CD4-positive, alpha-beta T cell treated with Interleukin-10 for 1 hour (primary cell): ENCODE results near the gene CPA4.

Experiments
- DNase-seq: peaks from one replicate; pipeline ENCODE4 v3.0.0-alpha.2; 2020

The CPA4 gene

GRCh38 chr7:130346177-130346905 is 53.4 kb downstream of the CPA4 start:
- no peak for DNase-seq

GRCh38 chr7:130346941-130347340 is 54.0 kb downstream of the CPA4 start:
- DNase-seq: no peak

DNA sequence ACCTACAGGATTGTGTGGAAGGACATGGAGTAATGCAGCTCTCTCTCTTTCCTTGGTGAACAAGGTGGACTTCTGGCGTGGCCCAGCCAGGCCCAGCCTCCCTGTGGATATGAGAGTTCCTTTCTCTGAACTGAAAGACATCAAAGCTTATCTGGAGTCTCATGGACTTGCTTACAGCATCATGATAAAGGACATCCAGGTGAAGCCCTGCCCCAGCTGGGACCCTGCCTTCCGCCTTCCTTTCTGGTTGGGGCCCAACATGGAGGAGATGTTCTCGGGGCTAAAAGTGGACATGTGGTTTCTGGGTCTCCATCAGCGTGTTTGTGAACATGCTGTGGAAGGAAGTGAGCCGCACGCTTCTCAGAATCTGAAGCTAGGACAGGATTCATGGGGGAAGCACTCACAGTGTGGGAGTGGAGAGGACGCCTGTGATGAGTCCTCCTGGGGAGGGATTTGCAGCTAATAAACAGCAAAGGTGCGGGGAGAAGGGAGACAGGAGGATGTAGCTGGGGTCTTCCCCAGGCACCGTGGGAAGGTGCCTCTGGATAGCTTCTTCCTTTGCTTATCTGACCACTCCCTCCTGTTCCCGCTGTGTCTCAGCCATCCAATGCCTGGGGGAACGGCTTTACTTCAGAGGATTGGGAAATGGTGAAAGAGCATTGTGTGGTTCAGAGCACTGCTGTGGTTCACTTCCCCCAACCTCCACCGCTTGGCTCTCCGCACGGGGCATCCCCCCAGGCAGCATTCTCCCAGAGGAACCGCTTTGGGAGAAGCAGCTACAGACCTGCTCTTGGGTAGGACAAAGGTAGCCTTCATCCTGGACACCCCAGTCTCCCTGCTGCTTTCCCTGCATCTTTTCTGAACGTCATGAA is 57.2 kb downstream of the CPA4 start:
- DNase-seq: no peak

GRCh38 chr7:130350945-130351790 is 58.2 kb downstream of the CPA4 start:
- DNase-seq: no peak

DNA sequence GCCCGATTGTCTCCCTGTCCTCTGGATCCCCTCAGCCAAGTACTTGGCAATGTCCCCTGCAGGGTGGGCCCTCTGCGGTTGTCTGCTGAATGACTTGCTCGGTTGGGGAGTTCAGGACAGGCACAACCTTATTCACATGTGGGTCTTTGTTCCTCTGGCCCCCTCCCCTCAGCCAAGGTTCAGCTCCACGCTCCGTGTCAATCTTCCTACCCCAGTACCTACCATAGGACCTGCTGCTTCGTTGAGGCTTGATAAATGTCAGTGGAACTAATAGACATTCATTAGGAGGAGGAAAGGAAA is 58.8 kb downstream of the CPA4 start:
- no peak for DNase-seq

GRCh38 chr7:130352194-130353074 is 59.5 kb downstream of the CPA4 start:
- no peak for DNase-seq

GRCh38 chr7:130353196-130353595 is 60.2 kb downstream of the CPA4 start:
- DNase-seq: no peak

- no peak for DNase-seq
These were observed 63.3 kb downstream of the CPA4 start for GRCh38 chr7:130356121-130356875.

GRCh38 chr7:130356876-130357611 is 64.1 kb downstream of the CPA4 start:
- no peak for DNase-seq

DNA sequence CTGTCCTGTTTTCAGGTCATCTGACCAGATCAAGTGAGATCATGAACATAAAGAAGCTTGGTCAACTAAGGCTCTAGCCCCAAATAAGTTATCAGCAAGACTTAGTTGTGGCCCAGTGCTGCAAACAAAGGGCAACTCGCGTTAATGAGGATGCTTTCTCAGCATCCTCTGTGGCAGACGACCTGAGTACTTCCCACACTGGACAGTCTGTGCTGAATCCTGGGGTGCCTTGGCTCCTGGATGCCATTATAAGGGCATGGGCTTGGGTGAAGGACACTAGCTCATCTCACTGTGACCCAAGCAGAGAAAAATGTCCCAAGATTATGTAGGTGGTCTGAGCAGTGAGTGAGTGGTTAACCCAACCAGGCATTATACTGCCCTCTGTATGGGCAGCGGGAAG is 65.5 kb downstream of the CPA4 start:
- DNase-seq: no peak

GRCh38 chr7:130359276-130359857 is 66.4 kb downstream of the CPA4 start:
- DNase-seq: no peak

DNA sequence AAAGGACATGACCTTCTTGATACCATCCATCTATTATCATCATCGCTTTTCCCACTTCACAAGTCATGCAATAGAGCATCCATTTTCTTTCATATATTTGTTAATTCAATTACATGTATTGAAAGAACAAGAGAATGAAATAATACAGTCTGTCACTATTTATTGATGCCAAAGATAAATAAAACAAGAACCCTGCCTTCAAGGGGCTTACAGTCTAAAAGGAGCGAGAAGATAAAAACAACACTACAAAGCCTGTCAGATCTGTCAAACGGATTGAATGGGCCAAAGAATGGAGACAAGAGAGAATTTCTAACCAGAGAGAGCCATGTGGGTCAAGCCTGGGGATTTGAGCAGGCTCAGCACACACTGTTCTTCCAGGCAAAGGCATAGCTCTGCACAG is 67.6 kb downstream of the CPA4 start:
- no peak for DNase-seq

DNA sequence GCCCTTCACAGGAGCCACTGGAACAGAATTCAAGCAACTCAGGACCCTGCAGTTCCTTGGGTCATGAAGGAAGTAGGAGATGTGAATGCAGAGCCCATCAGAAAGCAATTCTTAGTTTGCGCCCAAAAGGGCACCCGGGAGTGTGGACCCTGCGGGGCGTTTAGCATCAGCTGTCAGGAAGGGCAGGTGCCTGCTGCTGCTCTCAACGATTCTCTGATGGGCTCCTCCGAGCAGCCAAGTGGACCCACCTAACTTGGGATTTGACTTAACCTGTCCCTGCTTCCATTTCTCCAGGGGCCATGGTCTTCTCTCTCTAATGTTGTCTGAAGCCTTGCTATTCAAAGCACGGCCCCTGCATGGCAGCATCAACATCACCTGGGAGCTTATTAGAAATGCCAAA is 68.7 kb downstream of the CPA4 start:
- DNase-seq: no peak

GRCh38 chr7:130362251-130362816 is 69.4 kb downstream of the CPA4 start:
- no peak for DNase-seq

- DNase-seq: no peak
These were observed 70.3 kb downstream of the CPA4 start for GRCh38 chr7:130363026-130363847.

- DNase-seq: no peak
These were observed 71.5 kb downstream of the CPA4 start for GRCh38 chr7:130364451-130364850.

DNA sequence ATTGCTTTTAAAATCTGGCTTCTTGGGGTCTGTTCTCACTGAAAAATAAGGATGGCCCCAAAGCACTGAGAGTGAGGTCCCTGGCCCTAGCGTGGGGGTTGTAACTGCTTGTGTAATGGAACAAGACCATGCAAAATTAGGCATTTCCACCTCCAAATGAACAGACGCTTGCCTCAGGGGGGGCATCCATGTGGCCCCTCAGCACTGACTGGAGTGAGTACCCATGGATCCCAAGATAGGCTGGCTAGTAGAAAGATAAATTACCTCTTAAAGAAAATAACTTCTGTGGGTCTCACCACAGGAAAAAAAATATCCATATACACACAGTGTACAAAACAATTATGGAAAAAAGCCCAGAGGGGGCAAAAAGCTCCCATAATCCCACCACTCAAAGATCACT is 72.1 kb downstream of the CPA4 start:
- DNase-seq: no peak

- DNase-seq: no peak
These were observed 72.8 kb downstream of the CPA4 start for GRCh38 chr7:130365511-130366441.
